Fibroblast of lung (primary cell): Measurements from ENCODE around the gene ANKRD22.

Experiments used
- CTCF ChIP-seq, 2 donors: IDR thresholded peaks in 1 of 2; conservative IDR thresholded peaks in 1 of 2; 1 replicate in 1 of 2; 2 replicates in 1 of 2; pipeline ENCODE4 v1.5.1; 2011 to 2012; ENCODE audit warnings: low read length in 2 of 2, control low read depth in 1 of 2, inconsistent platforms in 1 of 2, low read depth in 1 of 2, mild to moderate bottlenecking in 1 of 2
- EZH2 ChIP-seq: IDR thresholded peaks from 2 replicates; pipeline ENCODE4 v1.5.1; 2012; ENCODE audit warnings: low read length, control low read depth, mild to moderate bottlenecking; ENCODE audit errors: missing control alignments

GRCh38 chr10:88841316-88842111 is 10.1 kb downstream of the ANKRD22 start:
- TF ChIP-seq CTCF (conservative IDR thresholded peaks at IDR 0.05 in 1 of 2, IDR thresholded peaks at IDR 0.05 in 1 of 2; ENCODE audit: low read depth in 1 of 2, low read length in 2 of 2) (no peak), EZH2 (no peak)
